ENCODE measurements around the gene PTPRK.

DNA sequence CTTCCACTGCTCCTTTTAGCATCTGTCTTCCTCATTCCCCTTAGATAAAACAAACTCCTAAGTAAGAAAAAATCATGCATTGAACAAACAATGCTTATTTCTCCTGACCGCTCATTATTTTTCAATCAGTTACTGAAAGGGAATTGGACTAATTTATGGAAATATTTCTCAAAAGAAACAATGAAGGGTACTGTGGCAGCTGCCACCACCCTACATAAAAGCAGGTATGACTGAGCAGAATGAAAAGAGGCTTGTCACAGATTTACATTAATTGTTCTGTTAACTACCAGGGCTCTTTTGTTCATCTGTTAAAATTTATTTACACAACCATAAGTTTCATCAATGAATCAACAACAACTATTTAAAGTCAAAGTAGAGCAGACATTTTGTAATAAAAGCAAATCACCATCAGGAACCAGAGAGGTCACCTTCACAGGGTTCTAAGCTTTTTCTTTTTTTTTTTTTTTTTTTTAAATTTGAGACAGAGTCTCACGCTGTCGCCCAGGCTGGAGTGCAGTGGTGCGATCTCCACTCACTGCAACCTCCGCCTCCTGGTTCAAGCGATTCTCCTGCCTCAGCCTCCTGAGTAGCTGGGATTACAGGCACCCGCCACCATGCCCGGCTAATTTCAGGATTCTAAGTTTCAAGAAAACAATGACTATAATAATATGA lies 204.0 kb downstream of the PTPRK start:
- TF ChIP-seq, protein P1, sequence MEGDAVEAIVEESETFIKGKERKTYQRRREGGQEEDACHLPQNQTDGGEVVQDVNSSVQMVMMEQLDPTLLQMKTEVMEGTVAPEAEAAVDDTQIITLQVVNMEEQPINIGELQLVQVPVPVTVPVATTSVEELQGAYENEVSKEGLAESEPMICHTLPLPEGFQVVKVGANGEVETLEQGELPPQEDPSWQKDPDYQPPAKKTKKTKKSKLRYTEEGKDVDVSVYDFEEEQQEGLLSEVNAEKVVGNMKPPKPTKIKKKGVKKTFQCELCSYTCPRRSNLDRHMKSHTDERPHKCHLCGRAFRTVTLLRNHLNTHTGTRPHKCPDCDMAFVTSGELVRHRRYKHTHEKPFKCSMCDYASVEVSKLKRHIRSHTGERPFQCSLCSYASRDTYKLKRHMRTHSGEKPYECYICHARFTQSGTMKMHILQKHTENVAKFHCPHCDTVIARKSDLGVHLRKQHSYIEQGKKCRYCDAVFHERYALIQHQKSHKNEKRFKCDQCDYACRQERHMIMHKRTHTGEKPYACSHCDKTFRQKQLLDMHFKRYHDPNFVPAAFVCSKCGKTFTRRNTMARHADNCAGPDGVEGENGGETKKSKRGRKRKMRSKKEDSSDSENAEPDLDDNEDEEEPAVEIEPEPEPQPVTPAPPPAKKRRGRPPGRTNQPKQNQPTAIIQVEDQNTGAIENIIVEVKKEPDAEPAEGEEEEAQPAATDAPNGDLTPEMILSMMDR (conservative IDR thresholded peaks at IDR 0.05; ENCODE audit: low read depth, low read length) = no peak
- no peak for TF ChIP-seq EZH2 (IDR thresholded peaks at IDR 0.05; ENCODE audit: low read length, unreplicated experiment)
- TF ChIP-seq EZH2phosphoT487 (IDR thresholded peaks at IDR 0.05; ENCODE audit: borderline replicate concordance, low read length) = no peak

Data from PC-3 (cell line).